GM23248 (cell line): ENCODE data around the gene OSGEP.

ENCODE experiments used
- EZH2 ChIP-seq: fragments of 200-600 bp; sonication (generic); IDR thresholded peaks from 2 replicates; pipeline ENCODE4 v1.6.1; 2018; ENCODE audit warnings: antibody characterized with exemption, mild to moderate bottlenecking; ENCODE audit not compliant: insufficient read depth, poor library complexity, severe bottlenecking
- EZH2phosphoT487 ChIP-seq: fragments of 200-600 bp; sonication (generic); IDR thresholded peaks from 2 replicates; pipeline ENCODE4 v1.6.1; 2018; ENCODE audit warnings: antibody characterized with exemption, moderate library complexity, mild to moderate bottlenecking, low read depth; ENCODE audit not compliant: insufficient read depth

- TF ChIP-seq EZH2 (no peak), EZH2phosphoT487 (no peak)
These were observed 54.0 kb downstream of the OSGEP start for GRCh38 chr14:20400589-20400964.
